ENCODE data around the gene CST6.
"Not testable (repeated sequence)": the region's sequence is repeated elsewhere in the genome, so short reads cannot be mapped to it uniquely, and the experiment has no call there.

The CST6 gene

GRCh38 chr11:65983589-65983987, 28.2 kb upstream of the CST6 start:
- DNase-seq (ENCODE audit: low read depth in 4 of 4, low spot score in 1 of 4): no peak

DNA sequence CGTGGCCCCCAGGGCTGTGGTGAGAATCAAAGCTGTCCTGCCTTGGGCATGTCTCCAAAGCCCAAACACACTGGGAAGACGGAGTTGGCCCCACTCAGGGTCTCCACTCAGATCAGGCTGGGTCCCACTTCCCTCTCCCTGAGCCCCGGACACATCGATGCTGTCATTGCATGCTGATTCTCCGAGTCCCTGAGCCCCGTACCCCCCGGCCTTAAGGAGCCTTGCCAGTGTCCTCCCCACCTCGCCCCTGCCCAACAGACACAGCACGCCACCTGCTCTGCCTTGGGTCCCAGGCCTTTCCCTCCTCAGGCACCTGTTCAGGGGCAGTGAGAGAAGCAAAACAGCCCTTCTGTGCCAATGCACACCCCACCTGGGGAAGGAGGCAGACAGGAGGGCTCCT, 24.5 kb upstream of the CST6 start:
- DNase-seq (ENCODE audit: low read depth in 4 of 4, low spot score in 1 of 4): no peak

DNA sequence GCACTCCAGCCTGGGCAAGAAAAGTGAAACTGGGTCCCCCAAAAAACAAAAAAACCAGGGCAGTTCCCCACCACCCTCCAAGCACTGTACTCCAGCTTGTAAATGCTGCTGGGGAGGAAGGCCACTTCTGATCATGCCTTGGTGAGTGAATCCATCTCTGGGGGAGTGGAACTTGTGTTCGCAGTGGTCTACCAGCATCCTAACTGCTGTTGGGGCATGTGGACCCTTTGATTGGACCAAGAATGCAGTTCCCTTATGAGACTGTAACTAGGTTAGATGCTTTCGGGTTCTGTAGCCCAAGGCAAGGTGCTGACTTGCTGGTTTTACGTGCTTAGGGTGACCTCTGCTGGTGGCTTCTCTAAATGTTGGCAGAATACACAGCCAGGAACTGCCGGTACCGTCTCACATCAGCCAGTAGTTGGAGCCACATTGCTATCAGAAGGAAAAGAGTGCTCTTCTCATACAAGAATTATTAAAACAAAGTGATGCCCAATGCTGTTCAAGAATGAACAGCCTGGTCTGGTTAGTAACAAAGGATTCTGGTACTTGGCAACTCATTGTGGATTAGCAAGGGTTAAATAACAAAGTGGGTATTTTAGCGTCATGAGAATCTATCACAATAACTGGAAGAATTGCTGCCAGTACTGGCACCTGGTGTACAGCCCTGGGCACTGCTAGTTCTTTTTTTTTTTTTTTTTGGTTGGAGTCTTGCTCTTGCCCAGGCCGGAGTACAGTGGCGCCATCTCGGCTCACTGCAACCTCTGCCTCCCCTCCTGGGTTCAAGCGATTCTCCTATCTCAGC, 22.8 kb upstream of the CST6 start:
- DNase-seq (ENCODE audit: low read depth in 4 of 4, low spot score in 1 of 4): peak; percentile 80 to 86 (median 82)

GRCh38 chr11:65992056-65992455, 19.8 kb upstream of the CST6 start:
- no peak for DNase-seq (ENCODE audit: low read depth in 4 of 4, low spot score in 1 of 4)

DNA sequence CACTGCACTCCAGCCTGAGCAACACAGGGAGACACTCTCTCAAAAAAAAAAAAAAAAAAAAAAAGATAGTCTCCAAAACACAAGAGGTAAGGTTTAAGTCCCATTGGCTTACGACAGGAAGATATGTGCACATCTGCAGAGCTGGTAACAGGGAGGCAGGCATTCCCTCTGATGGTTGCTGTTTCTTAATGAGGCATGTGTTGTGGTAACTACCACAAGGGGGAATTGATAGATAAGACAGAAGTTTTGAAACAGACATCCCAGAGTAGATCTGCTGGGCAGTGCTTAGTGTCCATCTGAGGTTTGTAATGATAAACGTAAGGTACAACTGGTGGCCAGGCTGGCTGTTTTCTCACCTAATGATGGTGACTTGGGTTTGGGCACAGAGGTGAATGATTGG, 14.5 kb upstream of the CST6 start:
- no peak for DNase-seq (ENCODE audit: low read depth in 4 of 4, low spot score in 1 of 4)

GRCh38 chr11:66001942-66002647, 9.7 kb upstream of the CST6 start, which contains the start of the genes BANF1 and EIF1AD:
Gene BANF1, plus strand, starts transcription at chr11:66002503. Its CDS starts 748 bp downstream, at chr11:66003251.
Gene EIF1AD, minus strand, starts transcription at chr11:66002157. Its CDS starts 1,768 bp downstream, at chr11:66000389.
- DNase-seq (ENCODE audit: low read depth in 4 of 4, low spot score in 1 of 4): peak; percentile 76 to 89 (median 83)

GRCh38 chr11:66002648-66003225, 9.1 kb upstream of the CST6 start:
- peak in 1 of 4 experiments; percentile 62 for DNase-seq (ENCODE audit: low read depth in 4 of 4, low spot score in 1 of 4)

DNA sequence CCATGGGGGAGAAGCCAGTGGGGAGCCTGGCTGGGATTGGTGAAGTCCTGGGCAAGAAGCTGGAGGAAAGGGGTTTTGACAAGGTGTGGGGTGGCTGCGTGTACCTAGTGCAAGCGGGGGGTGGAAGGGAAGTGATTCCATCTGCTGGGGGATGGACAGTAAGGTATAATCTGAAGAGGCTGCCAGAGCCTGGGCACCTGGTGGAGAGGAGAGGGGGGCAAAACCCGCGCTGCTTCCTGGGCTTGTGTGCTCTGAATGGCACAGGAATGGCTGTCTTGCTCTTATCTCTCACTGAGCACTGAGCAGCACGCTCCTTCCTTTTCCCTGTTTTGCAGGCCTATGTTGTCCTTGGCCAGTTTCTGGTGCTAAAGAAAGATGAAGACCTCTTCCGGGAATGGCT, 8.5 kb upstream of the CST6 start:
- no peak for DNase-seq (ENCODE audit: low read depth in 4 of 4, low spot score in 1 of 4)

- no peak for DNase-seq (ENCODE audit: low read depth in 4 of 4, low spot score in 1 of 4)
Measured at GRCh38 chr11:66004186-66004585, 7.6 kb upstream of the CST6 start.

DNA sequence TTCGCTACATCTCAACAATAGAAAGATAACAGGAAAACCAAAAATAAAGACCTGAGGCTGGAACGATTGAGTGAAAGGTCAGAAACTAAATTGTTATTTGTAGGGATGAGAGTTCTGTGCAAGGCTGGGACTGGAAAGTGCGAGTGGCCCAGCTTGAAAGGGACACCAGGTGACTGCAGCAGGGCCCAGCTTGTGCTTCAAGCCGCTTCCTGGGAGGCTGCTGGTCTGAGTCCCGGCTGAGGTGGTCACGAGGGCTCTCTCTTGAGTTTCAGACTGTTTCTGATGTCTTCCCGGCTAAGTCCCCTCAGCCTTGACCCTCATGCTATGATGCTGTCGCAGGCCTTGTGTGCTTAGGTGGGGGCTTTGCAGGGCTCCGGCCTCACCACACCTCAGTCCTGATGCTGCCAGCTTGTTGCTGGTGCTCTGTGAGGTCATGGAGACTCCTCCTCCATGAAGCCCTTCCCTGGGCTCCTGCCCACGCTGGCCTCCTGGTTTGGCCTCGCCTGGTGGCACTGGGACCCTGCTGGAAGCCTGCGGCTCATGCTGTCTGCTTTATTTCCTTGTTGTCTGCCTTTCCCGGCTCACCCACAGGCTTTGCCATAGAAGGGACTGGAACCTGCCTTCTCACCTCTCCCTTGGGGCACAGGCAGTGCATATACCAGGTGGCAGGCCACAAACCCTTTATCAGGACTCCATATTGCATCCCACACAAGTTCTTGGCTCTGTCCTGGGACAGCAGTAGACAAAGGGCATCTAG, 5.5 kb upstream of the CST6 start:
- DNase-seq (ENCODE audit: low read depth in 4 of 4, low spot score in 1 of 4): no peak

GRCh38 chr11:66006891-66007176, 5.0 kb upstream of the CST6 start:
- DNase-seq (ENCODE audit: low read depth in 4 of 4, low spot score in 1 of 4): no peak

DNA sequence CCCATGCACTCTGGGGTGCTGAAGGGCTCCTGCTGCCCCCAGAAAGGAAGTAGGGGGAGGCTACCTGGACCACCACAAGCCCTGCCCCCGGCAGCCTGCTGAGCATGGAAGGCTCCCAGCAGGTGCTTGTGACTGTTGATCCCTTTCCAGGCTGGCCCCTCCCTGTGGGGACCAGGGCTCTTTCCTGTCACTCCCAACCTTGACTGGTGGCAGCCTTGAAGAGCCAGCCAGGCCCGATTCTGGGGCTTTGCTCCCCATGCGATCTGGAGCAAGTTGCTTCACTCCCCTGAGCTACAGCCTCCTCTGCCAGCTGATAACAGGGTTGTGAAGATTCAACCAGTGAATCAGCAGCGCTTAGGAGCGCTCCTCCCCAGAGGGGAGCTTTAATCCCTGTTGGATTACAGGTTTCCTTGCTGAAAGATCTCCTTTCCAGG, 4.6 kb upstream of the CST6 start:
- no peak for DNase-seq (ENCODE audit: low read depth in 4 of 4, low spot score in 1 of 4)

- no peak for DNase-seq (ENCODE audit: low read depth in 4 of 4, low spot score in 1 of 4)
Measured at GRCh38 chr11:66008095-66008467, 3.7 kb upstream of the CST6 start.

- DNase-seq (ENCODE audit: low read depth in 4 of 4, low spot score in 1 of 4): no peak
Measured at GRCh38 chr11:66008468-66009101, 3.2 kb upstream of the CST6 start.

DNA sequence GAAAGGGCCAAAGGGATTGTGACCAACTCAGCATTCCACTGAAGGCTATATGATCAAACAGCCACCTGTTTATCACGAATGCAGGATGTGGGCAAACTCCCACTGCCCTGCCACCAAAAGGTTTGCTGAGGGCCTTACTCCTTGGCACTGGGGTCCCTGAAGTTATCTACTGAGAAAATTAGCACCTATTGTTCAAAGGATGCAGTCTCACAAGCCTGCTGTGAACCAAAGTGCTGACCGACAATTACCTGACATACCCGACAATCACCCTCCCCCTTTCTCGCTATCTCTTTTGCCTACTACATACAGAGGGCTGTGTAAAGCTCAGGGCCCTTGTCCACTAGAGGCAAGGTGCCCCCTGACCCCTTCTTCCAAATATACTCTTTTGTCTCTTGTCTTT, 1.8 kb upstream of the CST6 start:
- not testable (repeated sequence) for DNase-seq (ENCODE audit: low read depth in 4 of 4, low spot score in 1 of 4)

- DNase-seq (ENCODE audit: low read depth in 4 of 4, low spot score in 1 of 4): no peak
Measured at GRCh38 chr11:66011239-66011784, 496 bp upstream of the CST6 start.

- DNase-seq (ENCODE audit: low read depth in 4 of 4, low spot score in 1 of 4): no peak
Measured at GRCh38 chr11:66012371-66012945, 650 bp downstream of the CST6 start.

DNA sequence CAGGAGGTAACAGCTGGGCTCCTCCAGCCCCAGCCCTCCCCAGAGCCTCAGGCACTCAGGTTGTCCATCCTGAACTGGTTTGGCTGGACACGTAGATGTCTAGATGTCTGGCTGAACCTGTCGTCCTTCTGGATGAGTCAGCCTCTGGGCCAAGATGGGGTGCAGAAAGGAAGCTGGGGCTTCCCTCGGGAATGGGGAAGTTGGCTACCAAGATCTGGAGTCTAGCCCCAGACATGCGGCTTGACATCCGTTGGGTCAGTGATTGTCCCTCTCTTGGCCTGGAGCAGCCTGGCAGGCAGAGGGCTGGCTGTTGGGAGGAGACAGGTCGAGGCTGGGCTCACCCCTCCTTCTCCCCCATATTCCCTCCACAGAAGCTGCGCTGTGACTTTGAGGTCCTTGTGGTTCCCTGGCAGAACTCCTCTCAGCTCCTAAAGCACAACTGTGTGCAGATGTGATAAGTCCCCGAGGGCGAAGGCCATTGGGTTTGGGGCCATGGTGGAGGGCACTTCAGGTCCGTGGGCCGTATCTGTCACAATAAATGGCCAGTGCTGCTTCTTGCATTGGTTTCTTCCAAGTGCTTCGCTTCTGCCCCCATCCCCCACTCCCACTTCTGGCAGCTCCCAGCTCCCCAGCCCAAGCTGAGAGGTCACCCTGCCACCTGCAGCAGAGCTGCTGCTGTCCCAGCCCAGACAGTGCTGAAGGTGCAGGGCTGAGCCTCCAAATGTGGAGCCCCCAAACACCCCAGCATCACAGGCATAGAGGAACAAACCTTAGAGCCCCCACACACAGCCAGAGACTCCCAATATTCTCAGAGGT, 1.3 kb downstream of the CST6 start:
- no peak for DNase-seq (ENCODE audit: low read depth in 4 of 4, low spot score in 1 of 4)

- DNase-seq (ENCODE audit: low read depth in 4 of 4, low spot score in 1 of 4): no peak
Measured at GRCh38 chr11:66013762-66014100, 1.9 kb downstream of the CST6 start.
